CD4-positive, CD25-positive, alpha-beta regulatory T cell (primary cell): ENCODE measurements around the gene TMCO1. TPM values are rescaled to one million over a fixed set of nuclear protein-coding genes. Genes with fewer than 3 reads are reported as not detected.

Experiments
- ATAC-seq, 2 donors: fragments of 150-1000 bp; cut with Tn5 transposase; one replicate each; pipeline ENCODE4 v1.10.0; 2021; ENCODE audit warnings: low read depth in 2 of 2, moderate number of reproducible peaks in 2 of 2, moderate library complexity in 1 of 2
- DNase-seq, 3 donors: peaks; one replicate each; pipeline versions ENCODE4 v3.0.0 to v3.0.0-alpha.2; 2012 to 2022; ENCODE audit warnings: mixed read lengths in 1 of 3
- H3K27ac ChIP-seq: one replicate; pipeline ENCODE4 v1.7.0; 2013; ENCODE audit warnings: mild to moderate bottlenecking, low read length; ENCODE audit not compliant: insufficient read depth, poor library complexity, severe bottlenecking
- H3K27me3 ChIP-seq: one replicate; pipeline ENCODE4 v1.7.0; 2013; ENCODE audit warnings: low read length; ENCODE audit not compliant: control insufficient read depth, insufficient read depth
- H3K36me3 ChIP-seq: one replicate; pipeline ENCODE4 v1.7.0; 2013; ENCODE audit warnings: mild to moderate bottlenecking, low read length, moderate library complexity; ENCODE audit not compliant: control insufficient read depth, insufficient read depth
- H3K4me1 ChIP-seq: 2 replicates; pipeline ENCODE4 v1.7.0; 2013; ENCODE audit warnings: mild to moderate bottlenecking, low read length; ENCODE audit not compliant: insufficient read depth, control insufficient read depth, poor library complexity, severe bottlenecking
- H3K4me3 ChIP-seq: one replicate; pipeline ENCODE4 v1.7.0; 2013; ENCODE audit warnings: low read depth, mild to moderate bottlenecking, low read length, moderate library complexity
- H3K9me3 ChIP-seq, 2 experiments: 1 replicate in 1 of 2; 2 replicates in 1 of 2; pipeline ENCODE4 v1.7.0; 2013; ENCODE audit warnings: low read length in 2 of 2, mild to moderate bottlenecking in 1 of 2, moderate library complexity in 1 of 2; ENCODE audit not compliant: control insufficient read depth in 2 of 2
- H3K27ac Mint-ChIP-seq, 3 donors: one replicate each; pipeline ENCODE4 v1.8.0; 2020 to 2022; ENCODE audit warnings: mild to moderate bottlenecking in 3 of 3, mixed read lengths in 3 of 3, moderate library complexity in 2 of 3
- H3K27me3 Mint-ChIP-seq: one replicate; pipeline ENCODE4 v1.8.0; 2022; ENCODE audit warnings: mild to moderate bottlenecking, mixed read lengths
- H3K36me3 Mint-ChIP-seq: one replicate; pipeline ENCODE4 v1.8.0; 2020; ENCODE audit warnings: mixed read lengths
- H3K4me1 Mint-ChIP-seq, 4 donors: one replicate each; pipeline ENCODE4 v1.8.0; 2020 to 2022; ENCODE audit warnings: mixed read lengths in 4 of 4, mild to moderate bottlenecking in 1 of 4
- H3K4me3 Mint-ChIP-seq, 4 donors: one replicate each; pipeline ENCODE4 v1.8.0; 2020 to 2022; ENCODE audit warnings: mild to moderate bottlenecking in 4 of 4, mixed read lengths in 4 of 4, moderate library complexity in 3 of 4
- H3K9me3 Mint-ChIP-seq, 7 donors: one replicate each; pipeline ENCODE4 v1.8.0; 2020 to 2022; ENCODE audit warnings: mixed read lengths in 7 of 7, mild to moderate bottlenecking in 3 of 7, moderate library complexity in 2 of 7
- polyA plus RNA-seq, 4 donors: library from polyadenylated mRNA; unstranded; fragments of 300-500 nt; fragmentation: Illumina TruSeq; gene quantifications; one replicate each; pipeline ENCODE4 v1.2.3, GENCODE V29; 2021
- total RNA-seq: library from RNA; stranded (reverse); gene quantifications from one replicate; pipeline ENCODE4 v1.2.3, GENCODE V29; 2022

The TMCO1 gene
- total and polyA plus RNA-seq, 5 donors from 2014 or later, result 42.7 to 189 (median 155) TPM

GRCh38 chr1:165697881-165698760, 70.5 kb downstream of the TMCO1 start, which contains the start of gene ALDH9A1:
ALDH9A1 (minus strand) TSS chr1:165698562; CDS start chr1:165698558, 4 bp downstream.
- DNase-seq, result peak; percentile 85 to 91 (median 89)
- Mint-ChIP-seq H3K27me3 (no peaks in the 10 kb centered on the region), H3K4me3 (peak within 1 kb of the TSS; percentile 94 to 100 (median 98)), H3K4me1 (peaks cover 13 to 47% (median 30%) of the 10 kb centered on the region in 4 donors), H3K9me3 (peaks cover 0 to 3% (median 0%) of the 10 kb centered on the region in 7 donors), H3K27ac (peak within 1 kb of the TSS; percentile 91 to 99 (median 96)), H3K36me3 (no peaks in the 10 kb centered on the region)
- no peaks in the 10 kb centered on the region for H3K27me3 ChIP-seq
- no peaks in the 10 kb centered on the region for H3K9me3 ChIP-seq
- H3K4me3 ChIP-seq, result peak within 1 kb of the TSS; percentile 95
- peak within 1 kb of the TSS; percentile 91 for H3K27ac ChIP-seq
- H3K36me3 ChIP-seq, result peaks cover 10% of the 10 kb centered on the region
- peaks cover 26% of the 10 kb centered on the region for H3K4me1 ChIP-seq
- ATAC-seq, result peak; percentile 94 to 95

- H3K9me3 Mint-ChIP-seq, result peaks cover 0 to 3% (median 0%) of the 10 kb centered on the region in 7 donors
Observed at GRCh38 chr1:165697491-165697880, 71.2 kb downstream of the TMCO1 start.

GRCh38 chr1:165696625-165697100, 72.0 kb downstream of the TMCO1 start:
- Histone ChIP-seq H3K27ac (peak overlapping the region; percentile 10), H3K4me1 (peaks cover 26% of the 10 kb centered on the region), H3K9me3 (no peaks in the 10 kb centered on the region), H3K4me3 (peak overlapping the region; percentile 93), H3K36me3 (peaks cover 10% of the 10 kb centered on the region), H3K27me3 (no peaks in the 10 kb centered on the region)
- Mint-ChIP-seq H3K4me1 (peaks cover 13 to 55% (median 36%) of the 10 kb centered on the region in 4 donors), H3K27me3 (no peaks in the 10 kb centered on the region), H3K4me3 (peak overlapping the region; percentile 94 to 100 (median 98)), H3K9me3 (peaks cover 0 to 3% (median 0%) of the 10 kb centered on the region in 7 donors), H3K36me3 (peaks cover 5% of the 10 kb centered on the region), H3K27ac (peak overlapping the region; percentile 33 to 99 (median 77))
- ATAC-seq (no peak), DNase-seq (no peak)

More at GRCh38 chr1:165697491-165697880, 71.2 kb downstream of the TMCO1 start:
- DNase-seq (no peak), ATAC-seq (no peak)
- Mint-ChIP-seq H3K27me3 (no peaks in the 10 kb centered on the region), H3K4me1 (peaks cover 13 to 47% (median 30%) of the 10 kb centered on the region in 4 donors), H3K27ac (peak overlapping the region; percentile 91 to 99 (median 96)), H3K4me3 (peak overlapping the region; percentile 94 to 100 (median 98)), H3K36me3 (no peaks in the 10 kb centered on the region)
- Histone ChIP-seq H3K9me3 (no peaks in the 10 kb centered on the region), H3K4me1 (peaks cover 26% of the 10 kb centered on the region), H3K27me3 (no peaks in the 10 kb centered on the region), H3K4me3 (peak overlapping the region; percentile 93), H3K36me3 (peaks cover 10% of the 10 kb centered on the region), H3K27ac (peak overlapping the region; percentile 91)

GRCh38 chr1:165695031-165695430, 73.6 kb downstream of the TMCO1 start:
- H3K4me3 Mint-ChIP-seq, result peak overlapping the region in 1 of 4 donors; percentile 94
- H3K27ac Mint-ChIP-seq, result no peak overlapping the region
- ATAC-seq (no peak), DNase-seq (no peak)
- H3K27me3 Mint-ChIP-seq, result no peaks in the 10 kb centered on the region
- peaks cover 0 to 3% (median 0%) of the 10 kb centered on the region in 7 donors for H3K9me3 Mint-ChIP-seq
- H3K4me1 Mint-ChIP-seq, result peaks cover 13 to 69% (median 45%) of the 10 kb centered on the region in 4 donors
- peaks cover 14% of the 10 kb centered on the region for H3K36me3 Mint-ChIP-seq
- Histone ChIP-seq H3K4me1 (peaks cover 26% of the 10 kb centered on the region), H3K9me3 (no peaks in the 10 kb centered on the region), H3K4me3 (no peak overlapping the region), H3K27ac (no peak overlapping the region), H3K27me3 (no peaks in the 10 kb centered on the region), H3K36me3 (peaks cover 17% of the 10 kb centered on the region)

GRCh38 chr1:165688046-165688445, 80.6 kb downstream of the TMCO1 start:
- Mint-ChIP-seq H3K4me3 (peak overlapping the region in 1 of 4 donors; percentile 7), H3K27me3 (no peaks in the 10 kb centered on the region), H3K36me3 (peaks cover 44% of the 10 kb centered on the region), H3K27ac (peak overlapping the region in 1 of 3 donors; percentile 52), H3K9me3 (peaks cover 0 to 7% (median 0%) of the 10 kb centered on the region in 7 donors), H3K4me1 (peaks cover 30 to 73% (median 51%) of the 10 kb centered on the region in 4 donors)
- H3K36me3 ChIP-seq, result peaks cover 27% of the 10 kb centered on the region
- no peak overlapping the region for H3K4me3 ChIP-seq
- no peak overlapping the region for H3K27ac ChIP-seq
- H3K4me1 ChIP-seq, result peaks cover 9% of the 10 kb centered on the region
- ATAC-seq (no peak), DNase-seq (no peak)
- no peaks in the 10 kb centered on the region for H3K27me3 ChIP-seq
- no peaks in the 10 kb centered on the region for H3K9me3 ChIP-seq

- Histone ChIP-seq H3K27me3 (no peaks in the 10 kb centered on the region), H3K27ac (peak overlapping the region; percentile 42), H3K4me3 (peak overlapping the region; percentile 77), H3K36me3 (peaks cover 38% of the 10 kb centered on the region), H3K4me1 (peaks cover 9% of the 10 kb centered on the region), H3K9me3 (no peaks in the 10 kb centered on the region)
- ATAC-seq, result peak; percentile 37 to 46
- Mint-ChIP-seq H3K4me3 (peak overlapping the region; percentile 64 to 71 (median 67)), H3K9me3 (peaks cover 0 to 7% (median 0%) of the 10 kb centered on the region in 7 donors), H3K4me1 (peaks cover 30 to 68% (median 52%) of the 10 kb centered on the region in 4 donors), H3K27me3 (no peaks in the 10 kb centered on the region), H3K27ac (peak overlapping the region; percentile 80 to 98 (median 85)), H3K36me3 (peaks cover 53% of the 10 kb centered on the region)
- DNase-seq, result peak in 1 of 3 donors; percentile 20
Observed at GRCh38 chr1:165686971-165687433, 81.7 kb downstream of the TMCO1 start.

- ATAC-seq, result peak; percentile 69 to 73
- peak overlapping the region; percentile 80 to 98 (median 90) for H3K27ac Mint-ChIP-seq
Observed at GRCh38 chr1:165686121-165686970, 82.3 kb downstream of the TMCO1 start.

More at GRCh38 chr1:165686121-165686970, 82.3 kb downstream of the TMCO1 start:
- peaks cover 9% of the 10 kb centered on the region for H3K4me1 ChIP-seq
- H3K4me3 ChIP-seq, result peak overlapping the region; percentile 77
- DNase-seq, result peak in 2 of 3 donors; percentile 10 to 37
- H3K36me3 ChIP-seq, result peaks cover 44% of the 10 kb centered on the region
- Mint-ChIP-seq H3K4me1 (peaks cover 30 to 62% (median 47%) of the 10 kb centered on the region in 4 donors), H3K36me3 (peaks cover 53% of the 10 kb centered on the region), H3K9me3 (peaks cover 0 to 7% (median 0%) of the 10 kb centered on the region in 7 donors), H3K27me3 (no peaks in the 10 kb centered on the region), H3K4me3 (peak overlapping the region; percentile 64 to 71 (median 68))
- H3K27ac ChIP-seq, result peak overlapping the region; percentile 42
- H3K27me3 ChIP-seq, result no peaks in the 10 kb centered on the region
- no peaks in the 10 kb centered on the region for H3K9me3 ChIP-seq
